ENCODE results near the gene GBF1. TPM values are rescaled to one million over a fixed set of nuclear protein-coding genes. Genes with fewer than 3 reads are reported as not detected.

GBF1 gene
- total and polyA plus RNA-seq, 7 experiments from 2014 or later, result 8.5 to 47.2 (median 37.2) TPM

DNA sequence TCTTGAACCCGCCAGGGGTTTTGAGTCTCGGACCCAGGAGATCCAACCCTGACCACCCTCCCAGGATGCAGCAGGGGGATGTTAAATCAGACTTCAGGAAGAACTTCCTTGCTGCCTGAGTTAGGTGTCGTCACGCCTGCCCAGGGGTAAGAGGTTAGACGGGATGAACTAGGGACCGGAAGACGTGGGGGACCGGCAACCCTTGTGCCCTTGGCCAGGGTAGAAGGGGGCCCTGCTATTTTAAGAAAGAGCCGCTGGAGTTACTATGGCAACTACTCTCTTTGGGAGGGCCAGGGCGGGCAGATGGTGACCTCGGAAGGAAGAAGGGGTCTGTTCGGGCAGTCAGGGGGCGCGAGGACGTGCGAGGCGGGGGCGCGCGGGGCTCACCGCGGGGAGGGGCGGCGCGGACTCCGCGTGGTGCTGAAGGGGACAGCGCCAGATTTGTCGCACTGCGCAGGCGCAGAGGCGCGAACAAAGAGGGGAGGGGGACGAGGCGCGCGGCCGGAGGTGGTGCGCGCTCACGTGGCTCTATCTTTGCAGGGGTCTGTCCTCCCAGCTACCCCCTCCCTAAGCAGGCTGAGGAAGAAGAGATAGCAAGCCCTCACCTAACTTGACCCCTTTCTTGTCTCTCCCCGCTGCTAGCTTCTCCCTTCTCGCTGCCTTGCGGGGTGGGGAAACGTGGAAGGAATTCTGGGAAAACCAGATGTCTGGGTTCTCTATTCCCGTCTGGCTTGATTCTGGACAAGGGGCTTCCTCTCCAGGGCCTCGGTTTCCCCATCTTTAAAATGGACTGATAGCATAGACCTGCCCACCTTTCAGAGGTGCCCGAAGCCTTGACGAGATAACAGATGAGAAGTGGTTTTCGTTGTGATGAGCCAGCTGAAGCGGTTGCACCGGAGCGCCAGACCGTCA lies 174.2 kb downstream of the GBF1 start:
- Histone ChIP-seq H3K36me3 (ENCODE audit: control insufficient read depth in 2 of 3, insufficient read depth in 3 of 3, low read length in 3 of 3) (peaks cover 0 to 15% (median 0%) of the 10 kb centered on the region in 3 experiments), H3K4me1 (ENCODE audit: control insufficient read depth in 2 of 2, insufficient read depth in 2 of 2, low read length in 2 of 2) (peaks cover 26 to 33% of the 10 kb centered on the region in 2 donors), H3K27ac (ENCODE audit: low read depth, low read length) (no peak overlapping the region), H3K9me3 (ENCODE audit: control insufficient read depth in 2 of 3, low read length in 3 of 3) (no peaks in the 10 kb centered on the region), H3K27me3 (ENCODE audit: control insufficient read depth in 2 of 2, insufficient read depth in 2 of 2, low read length in 2 of 2) (peaks cover 0 to 4% of the 10 kb centered on the region in 2 donors), H3K4me3 (ENCODE audit: low read length) (peak overlapping the region; percentile 93)
- DNase-seq (peak in 8 of 9 donors; percentile 53 to 89 (median 72)), ATAC-seq (peak; percentile 24)
- Mint-ChIP-seq H3K9me3 (peaks cover 0 to 9% (median 0%) of the 10 kb centered on the region in 11 donors), H3K36me3 (no peaks in the 10 kb centered on the region), H3K27ac (peak overlapping the region in 7 of 9 donors; percentile 53 to 95 (median 76)), H3K27me3 (peaks cover 22 to 27% (median 26%) of the 10 kb centered on the region in 5 donors), H3K4me1 (peaks cover 17 to 46% (median 33%) of the 10 kb centered on the region in 7 donors), H3K4me3 (peak overlapping the region; percentile 94 to 99 (median 98))
- intact Hi-C loops (cut with micrococcal nuclease), result loop anchor here (1.0 to 2.0 kb wide), 4 partner anchors 24 to 267 kb away; partner anchors contain the start of genes NFKB2 (in 1 of the 2) and NOLC1 (in 1 of the 2)
- ChIA-PET CTCF (interaction anchor here (0.6 to 5.3 kb wide), 9 partner anchors 8 to 59 kb away, joined by 3 to 40 read pairs (median 7); partner anchors contain the start of genes CUEDC2 and NFKB2), POLR2A (interaction anchor here (0.8 to 6.3 kb wide), 10 partner anchors 9 to 225 kb away, joined by 3 to 133 read pairs (median 12); partner anchors contain the start of genes C10orf95, CUEDC2, NFKB2 and SUFU)

DNA sequence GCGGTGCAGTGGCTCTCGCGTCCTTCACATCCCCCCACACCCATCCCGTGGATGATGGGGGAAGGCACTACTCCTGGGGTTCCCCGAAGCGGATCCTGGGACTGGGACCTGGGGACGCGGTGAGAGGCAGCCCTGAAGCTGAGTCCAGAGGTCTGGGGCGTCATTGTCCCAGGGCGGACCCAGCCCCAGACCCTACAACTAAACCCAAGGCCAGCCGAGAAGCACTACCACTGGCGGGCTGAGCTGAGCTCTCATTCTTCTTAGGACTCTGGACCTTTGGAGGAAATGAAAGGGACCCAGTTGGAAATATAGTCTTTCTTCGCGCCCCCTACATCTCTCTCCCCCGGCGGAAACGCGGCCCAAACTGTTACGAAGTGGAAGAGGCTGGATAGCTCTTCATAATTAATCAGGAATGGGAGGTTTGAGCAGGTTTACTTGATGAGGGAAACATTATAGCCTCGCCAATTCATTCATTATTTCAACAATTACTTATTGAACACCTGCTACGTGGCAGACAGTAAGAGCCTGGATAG lies 174.9 kb downstream of the GBF1 start:
- peaks cover 0 to 21% (median 0%) of the 10 kb centered on the region in 3 experiments for H3K36me3 ChIP-seq (ENCODE audit: control insufficient read depth in 2 of 3, insufficient read depth in 3 of 3, low read length in 3 of 3)
- no peaks in the 10 kb centered on the region for H3K9me3 ChIP-seq (ENCODE audit: control insufficient read depth in 2 of 3, low read length in 3 of 3)
- H3K27me3 Mint-ChIP-seq, result peaks cover 22 to 27% (median 25%) of the 10 kb centered on the region in 5 donors
- intact Hi-C loops (cut with micrococcal nuclease), result loop anchor here (1.0 to 2.0 kb wide), 4 partner anchors 25 to 267 kb away; partner anchors contain the start of genes NFKB2 (in 1 of the 2) and NOLC1 (in 1 of the 2)
- ChIA-PET CTCF (interaction anchor here (0.6 to 5.3 kb wide), 10 partner anchors 9 to 58 kb away, joined by 3 to 40 read pairs (median 6); partner anchors contain the start of genes CUEDC2 and NFKB2), POLR2A (interaction anchor here (0.6 to 6.3 kb wide), 12 partner anchors 10 to 312 kb away, joined by 3 to 133 read pairs (median 9); partner anchors contain the start of genes C10orf95, CUEDC2, NFKB2 and SUFU)
- H3K4me3 Mint-ChIP-seq, result peak overlapping the region; percentile 94 to 99 (median 98)
- peak overlapping the region; percentile 75 for H3K27ac ChIP-seq (ENCODE audit: low read depth, low read length)
- H3K9me3 Mint-ChIP-seq, result peaks cover 0 to 9% (median 0%) of the 10 kb centered on the region in 11 donors
- ATAC-seq, result no peak
- H3K4me1 ChIP-seq (ENCODE audit: control insufficient read depth in 2 of 2, insufficient read depth in 2 of 2, low read length in 2 of 2), result peaks cover 26 to 33% of the 10 kb centered on the region in 2 donors
- peak overlapping the region; percentile 91 to 97 (median 95) for H3K27ac Mint-ChIP-seq
- H3K27me3 ChIP-seq (ENCODE audit: control insufficient read depth in 2 of 2, insufficient read depth in 2 of 2, low read length in 2 of 2), result peaks cover 0 to 4% of the 10 kb centered on the region in 2 donors
- DNase-seq, result peak in 1 of 9 donors; percentile 40
- peak overlapping the region; percentile 93 for H3K4me3 ChIP-seq (ENCODE audit: low read length)
- no peaks in the 10 kb centered on the region for H3K36me3 Mint-ChIP-seq
- peaks cover 17 to 46% (median 33%) of the 10 kb centered on the region in 7 donors for H3K4me1 Mint-ChIP-seq

DNA sequence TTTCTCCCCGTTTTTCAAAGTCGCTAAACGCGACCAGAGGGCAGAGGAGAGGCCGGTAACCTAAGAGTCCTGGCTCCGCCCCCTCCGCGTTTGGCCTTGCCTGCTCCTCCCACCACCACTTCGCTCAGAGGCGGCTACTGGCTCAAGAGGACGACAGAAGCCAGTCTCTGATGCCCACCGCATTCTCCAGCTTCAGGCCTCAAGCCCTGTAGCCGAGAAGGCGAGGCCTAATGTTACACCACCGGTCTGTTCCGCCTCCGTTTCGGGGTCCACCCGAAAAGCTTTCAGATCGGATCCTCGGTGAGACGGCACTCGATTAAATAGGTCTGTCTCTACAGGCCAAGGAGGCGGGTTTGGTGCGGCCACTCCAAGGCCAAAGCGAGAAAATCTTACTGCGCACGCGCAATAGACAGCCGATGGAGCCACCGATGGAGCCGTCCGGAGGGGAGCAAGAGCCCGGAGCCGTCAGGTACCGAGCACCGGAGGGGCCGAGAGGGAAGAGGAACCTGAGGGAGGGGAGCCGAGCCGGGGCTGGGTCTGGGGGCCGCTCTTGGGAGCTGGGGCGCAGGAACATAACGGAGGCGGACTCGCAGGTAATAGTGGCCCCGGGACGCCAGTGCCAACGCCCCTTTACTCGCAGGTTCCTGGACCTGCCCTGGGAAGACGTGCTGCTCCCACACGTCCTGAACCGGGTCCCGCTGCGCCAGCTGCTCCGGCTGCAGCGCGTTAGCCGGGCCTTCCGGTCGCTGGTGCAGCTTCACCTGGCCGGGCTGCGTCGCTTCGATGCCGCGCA lies 175.6 kb downstream of the GBF1 start, which contains the start of gene FBXL15:
Gene FBXL15 (plus strand): TSS at position 123 of the 793 bp plus-strand sequence. CDS start 294 bp downstream, at position 417.
- DNase-seq (peak; percentile 82 to 96 (median 90)), ATAC-seq (peak; percentile 86)
- Histone ChIP-seq H3K27ac (ENCODE audit: low read depth, low read length) (peak within 1 kb of the TSS; percentile 75), H3K9me3 (ENCODE audit: control insufficient read depth in 2 of 3, low read length in 3 of 3) (no peaks in the 10 kb centered on the region), H3K4me1 (ENCODE audit: control insufficient read depth in 2 of 2, insufficient read depth in 2 of 2, low read length in 2 of 2) (peaks cover 26 to 33% of the 10 kb centered on the region in 2 donors), H3K36me3 (ENCODE audit: control insufficient read depth in 2 of 3, insufficient read depth in 3 of 3, low read length in 3 of 3) (peaks cover 0 to 21% (median 0%) of the 10 kb centered on the region in 3 experiments), H3K4me3 (ENCODE audit: low read length) (peak within 1 kb of the TSS; percentile 93), H3K27me3 (ENCODE audit: control insufficient read depth in 2 of 2, insufficient read depth in 2 of 2, low read length in 2 of 2) (no peaks in the 10 kb centered on the region)
- H3K27ac Mint-ChIP-seq, result peak within 1 kb of the TSS; percentile 91 to 97 (median 95)
- CTCF ChIA-PET, result interaction anchor here (0.6 to 5.3 kb wide), 10 partner anchors 10 to 57 kb away, joined by 3 to 40 read pairs (median 6); partner anchors contain the start of genes CUEDC2 and NFKB2
- H3K27me3 Mint-ChIP-seq, result peaks cover 18 to 27% (median 20%) of the 10 kb centered on the region in 5 donors
- POLR2A ChIA-PET, result interaction anchor here (0.6 to 6.3 kb wide), 12 partner anchors 10 to 312 kb away, joined by 3 to 133 read pairs (median 10); partner anchors contain the start of genes C10orf95, CUEDC2, GBF1 and NFKB2
- H3K4me1 Mint-ChIP-seq, result peaks cover 17 to 46% (median 37%) of the 10 kb centered on the region in 7 donors
- intact Hi-C loops (cut with micrococcal nuclease), result loop anchor here (1.0 to 2.0 kb wide), 17 partner anchors 11 to 289 kb away; partner anchors contain the start of genes ACTR1A (in 2 of the 2), CUEDC2 (in 2 of the 2), NOLC1 (in 2 of the 2) and GBF1 (in 1 of the 2)
- H3K9me3 Mint-ChIP-seq, result peaks cover 0 to 9% (median 0%) of the 10 kb centered on the region in 11 donors
- H3K4me3 Mint-ChIP-seq, result peak within 1 kb of the TSS; percentile 94 to 99 (median 98)
- peaks cover 0 to under 1% (median 0%) of the 10 kb centered on the region in 5 donors for H3K36me3 Mint-ChIP-seq

DNA sequence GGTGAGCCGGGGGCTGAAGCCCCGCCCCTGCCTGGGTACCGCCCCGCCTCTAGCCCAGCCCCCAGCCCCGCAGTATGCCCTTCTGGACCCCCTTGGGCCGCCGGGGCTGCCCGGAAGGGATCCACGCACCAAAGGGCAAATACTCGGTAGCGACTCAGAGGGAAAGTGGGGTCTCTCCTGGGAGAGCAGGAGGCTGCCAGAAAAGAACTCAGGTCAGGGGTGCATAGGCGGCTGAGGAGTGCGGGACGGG lies 176.1 kb downstream of the GBF1 start:
- intact Hi-C loops (cut with micrococcal nuclease), result loop anchor here (1.0 to 2.0 kb wide), 16 partner anchors 11 to 289 kb away; partner anchors contain the start of genes ACTR1A (in 2 of the 2), CUEDC2 (in 2 of the 2), NOLC1 (in 2 of the 2) and GBF1 (in 1 of the 2)
- peak overlapping the region; percentile 75 for H3K27ac ChIP-seq (ENCODE audit: low read depth, low read length)
- ATAC-seq (no peak), DNase-seq (peak in 1 of 9 donors; percentile 41)
- no peaks in the 10 kb centered on the region for H3K9me3 ChIP-seq (ENCODE audit: control insufficient read depth in 2 of 3, low read length in 3 of 3)
- H3K4me1 Mint-ChIP-seq, result peaks cover 17 to 46% (median 38%) of the 10 kb centered on the region in 7 donors
- peak overlapping the region in 8 of 9 donors; percentile 77 to 97 (median 94) for H3K27ac Mint-ChIP-seq
- peaks cover 14 to 23% (median 16%) of the 10 kb centered on the region in 5 donors for H3K27me3 Mint-ChIP-seq
- ChIA-PET POLR2A (interaction anchor here (0.8 to 6.3 kb wide), 11 partner anchors 11 to 177 kb away, joined by 3 to 133 read pairs (median 10); partner anchors contain the start of genes C10orf95, CUEDC2, GBF1 and NFKB2), CTCF (interaction anchor here (1.3 to 5.3 kb wide), 7 partner anchors 10 to 40 kb away, joined by 4 to 40 read pairs (median 11); partner anchors contain the start of genes CUEDC2 and NFKB2)
- peak overlapping the region; percentile 93 for H3K4me3 ChIP-seq (ENCODE audit: low read length)
- H3K9me3 Mint-ChIP-seq, result peaks cover 0 to 9% (median 0%) of the 10 kb centered on the region in 11 donors
- peaks cover 26 to 33% of the 10 kb centered on the region in 2 donors for H3K4me1 ChIP-seq (ENCODE audit: control insufficient read depth in 2 of 2, insufficient read depth in 2 of 2, low read length in 2 of 2)
- H3K4me3 Mint-ChIP-seq, result peak overlapping the region; percentile 94 to 99 (median 98)
- H3K36me3 Mint-ChIP-seq, result peaks cover 0 to 5% (median 0%) of the 10 kb centered on the region in 5 donors
- no peaks in the 10 kb centered on the region for H3K27me3 ChIP-seq (ENCODE audit: control insufficient read depth in 2 of 2, insufficient read depth in 2 of 2, low read length in 2 of 2)
- H3K36me3 ChIP-seq (ENCODE audit: control insufficient read depth in 2 of 3, insufficient read depth in 3 of 3, low read length in 3 of 3), result peaks cover 0 to 22% (median 0%) of the 10 kb centered on the region in 3 experiments

All from naive thymus-derived CD4-positive, alpha-beta T cell (primary cell).